Suprapubic skin (tissue), 3 donors: ENCODE results near the gene RAB20.

ENCODE experiments used
- EP300 ChIP-seq: sonication (generic); formaldehyde crosslinking; IDR thresholded peaks from one replicate; pipeline ENCODE4 v1.6.1; 2017; ENCODE audit warnings: antibody characterized with exemption
- TF ChIP-seq, protein P1 (sequence below), 2 donors: fragments of 200-600 bp in 1 of 2; fragments of 450-650 bp in 1 of 2; sonication (generic) in 1 of 2; IDR thresholded peaks; one replicate each; pipeline ENCODE4 v1.5.1; 2016 to 2019; ENCODE audit warnings: antibody characterized with exemption in 2 of 2, mild to moderate bottlenecking in 1 of 2, moderate library complexity in 1 of 2

DNA sequence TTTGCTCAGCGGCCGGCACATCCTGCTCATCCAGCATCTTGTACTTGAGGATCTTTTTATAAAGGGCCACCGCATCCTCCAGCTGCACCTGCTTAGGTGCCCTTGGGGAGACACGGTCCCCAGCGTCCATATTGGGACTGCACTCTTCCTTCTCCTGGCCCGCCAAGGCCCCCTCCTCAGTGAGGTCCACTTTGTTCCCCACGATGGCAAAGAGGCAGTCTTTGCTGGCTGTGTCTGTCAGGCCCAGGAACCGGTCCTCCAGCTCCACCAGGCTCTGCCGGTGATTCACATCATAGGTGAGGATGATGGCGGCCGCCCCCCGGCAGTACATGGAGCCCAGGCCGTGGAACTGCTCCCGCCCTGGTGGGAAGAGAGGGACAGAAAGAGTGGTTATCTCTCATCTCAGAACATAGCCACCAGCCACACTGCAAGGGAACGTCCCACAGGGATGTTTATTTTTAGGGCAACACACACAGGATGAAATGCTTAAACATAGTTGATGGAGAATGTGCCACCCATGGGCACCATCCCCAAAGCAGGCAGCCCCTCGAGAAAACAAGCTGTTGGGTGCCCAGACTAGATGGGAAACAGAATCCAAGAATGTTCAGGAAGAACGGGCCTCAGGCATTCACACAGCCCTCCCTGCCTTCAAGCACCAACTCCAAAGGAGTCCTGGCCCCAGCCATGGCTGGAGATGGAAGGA lies 37.5 kb downstream of the RAB20 start:
- TF ChIP-seq EP300: no peak
- TF ChIP-seq, protein P1, sequence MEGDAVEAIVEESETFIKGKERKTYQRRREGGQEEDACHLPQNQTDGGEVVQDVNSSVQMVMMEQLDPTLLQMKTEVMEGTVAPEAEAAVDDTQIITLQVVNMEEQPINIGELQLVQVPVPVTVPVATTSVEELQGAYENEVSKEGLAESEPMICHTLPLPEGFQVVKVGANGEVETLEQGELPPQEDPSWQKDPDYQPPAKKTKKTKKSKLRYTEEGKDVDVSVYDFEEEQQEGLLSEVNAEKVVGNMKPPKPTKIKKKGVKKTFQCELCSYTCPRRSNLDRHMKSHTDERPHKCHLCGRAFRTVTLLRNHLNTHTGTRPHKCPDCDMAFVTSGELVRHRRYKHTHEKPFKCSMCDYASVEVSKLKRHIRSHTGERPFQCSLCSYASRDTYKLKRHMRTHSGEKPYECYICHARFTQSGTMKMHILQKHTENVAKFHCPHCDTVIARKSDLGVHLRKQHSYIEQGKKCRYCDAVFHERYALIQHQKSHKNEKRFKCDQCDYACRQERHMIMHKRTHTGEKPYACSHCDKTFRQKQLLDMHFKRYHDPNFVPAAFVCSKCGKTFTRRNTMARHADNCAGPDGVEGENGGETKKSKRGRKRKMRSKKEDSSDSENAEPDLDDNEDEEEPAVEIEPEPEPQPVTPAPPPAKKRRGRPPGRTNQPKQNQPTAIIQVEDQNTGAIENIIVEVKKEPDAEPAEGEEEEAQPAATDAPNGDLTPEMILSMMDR (IDR thresholded peaks at IDR 0.05): no peak
